PC-9 (cell line): ENCODE results near the gene CDH15. TPM values are rescaled to one million over a fixed set of nuclear protein-coding genes. Genes with fewer than 3 reads are reported as not detected.

Experiments
- BruUV-seq: library from RNA; stranded (reverse); fragments of 400-500 nt; replicated peaks from 2 replicates; lab custom pipeline; 2021; lab: Mats Ljungman, UMichigan
- CTCF ChIA-PET: fragments of 300-600 bp; sonication (Branson Sonifier 250); formaldehyde crosslinking; loops from one replicate; lab custom pipeline; 2022; ENCODE audit warnings: antibody characterized with exemption; lab: Charles Lee
- POLR2A ChIA-PET: fragments of 300-600 bp; sonication (Branson Sonifier 250); formaldehyde crosslinking; loops from one replicate; lab custom pipeline; 2022; ENCODE audit warnings: antibody characterized with exemption; ENCODE audit not compliant: unreplicated experiment; lab: Charles Lee
- DNase-seq, 2 experiments: peaks; one replicate each; pipeline versions ENCODE4 v3.0.0 to v3.0.0-alpha.2; 2015 to 2022; ENCODE audit warnings: mixed read lengths in 1 of 2
- H2AFZ ChIP-seq: fragments of 200-600 bp; sonication (generic); 2 replicates; pipeline ENCODE4 v1.8.1; 2017; ENCODE audit warnings: antibody characterized with exemption
- H3F3A ChIP-seq: fragments of 200-600 bp; sonication (generic); 2 replicates; pipeline ENCODE4 v1.8.1; 2017; ENCODE audit warnings: antibody characterized with exemption, mild to moderate bottlenecking, low read depth; ENCODE audit not compliant: insufficient read depth
- H3K27ac ChIP-seq: fragments of 200-600 bp; sonication (generic); 2 replicates; pipeline ENCODE4 v1.6.1; 2016; ENCODE audit warnings: mixed run types
- H3K27me3 ChIP-seq: fragments of 200-600 bp; sonication (generic); 2 replicates; pipeline ENCODE4 v1.6.1; 2016; ENCODE audit warnings: low read depth, mixed run types; ENCODE audit not compliant: insufficient read depth
- H3K36me3 ChIP-seq: fragments of 200-600 bp; sonication (generic); 2 replicates; pipeline ENCODE4 v1.6.1; 2016; ENCODE audit warnings: low read depth, mixed run types
- H3K4me1 ChIP-seq: fragments of 200-600 bp; sonication (generic); replicated peaks from 2 replicates; pipeline ENCODE4 v1.6.1; 2016; ENCODE audit warnings: mixed run types; ENCODE audit not compliant: insufficient read depth
- H3K4me2 ChIP-seq: fragments of 200-600 bp; sonication (generic); 2 replicates; pipeline ENCODE4 v1.6.1; 2017; ENCODE audit warnings: mixed run types
- H3K4me3 ChIP-seq: fragments of 200-600 bp; sonication (generic); 2 replicates; pipeline ENCODE4 v1.6.1; 2016; ENCODE audit warnings: mixed run types
- H3K79me2 ChIP-seq: fragments of 200-600 bp; sonication (generic); 2 replicates; pipeline ENCODE4 v1.6.1; 2017; ENCODE audit warnings: low read depth, mixed run types
- H3K9me2 ChIP-seq: fragments of 200-600 bp; sonication (generic); 2 replicates; pipeline ENCODE4 v1.8.1; 2017; ENCODE audit warnings: mild to moderate bottlenecking; ENCODE audit not compliant: insufficient read depth
- H3K9me3 ChIP-seq: fragments of 200-600 bp; sonication (generic); 2 replicates; pipeline ENCODE4 v1.8.1; 2016; ENCODE audit warnings: low read depth; ENCODE audit not compliant: insufficient read depth
- H4K20me1 ChIP-seq: fragments of 200-600 bp; sonication (generic); 2 replicates; pipeline ENCODE4 v1.8.1; 2017; ENCODE audit not compliant: insufficient read depth
- EZH2 ChIP-seq: fragments of 200-600 bp; sonication (generic); IDR thresholded peaks from 2 replicates; pipeline ENCODE4 v1.8.0; 2017; ENCODE audit warnings: antibody characterized with exemption, low read depth
- intact Hi-C: fragments of 100-400 bp; cut with micrococcal nuclease; formaldehyde crosslinking; loops from one replicate; pipeline ENCODE4 v1.10.0; 2022; ENCODE audit not compliant: unreplicated experiment
- total RNA-seq: library from RNA; stranded (reverse); gene quantifications from 2 replicates; pipeline ENCODE4 v1.2.3, GENCODE V29; 2021
- TF ChIP-seq, protein P1 (sequence below): fragments of 200-600 bp; sonication (generic); conservative IDR thresholded peaks from 2 replicates; pipeline ENCODE4 v1.6.1; 2017; ENCODE audit warnings: mixed run types, antibody characterized with exemption, mild to moderate bottlenecking, moderate library complexity

The CDH15 gene
- total RNA-seq, 1 experiment from 2014 or later, result not detected

DNA sequence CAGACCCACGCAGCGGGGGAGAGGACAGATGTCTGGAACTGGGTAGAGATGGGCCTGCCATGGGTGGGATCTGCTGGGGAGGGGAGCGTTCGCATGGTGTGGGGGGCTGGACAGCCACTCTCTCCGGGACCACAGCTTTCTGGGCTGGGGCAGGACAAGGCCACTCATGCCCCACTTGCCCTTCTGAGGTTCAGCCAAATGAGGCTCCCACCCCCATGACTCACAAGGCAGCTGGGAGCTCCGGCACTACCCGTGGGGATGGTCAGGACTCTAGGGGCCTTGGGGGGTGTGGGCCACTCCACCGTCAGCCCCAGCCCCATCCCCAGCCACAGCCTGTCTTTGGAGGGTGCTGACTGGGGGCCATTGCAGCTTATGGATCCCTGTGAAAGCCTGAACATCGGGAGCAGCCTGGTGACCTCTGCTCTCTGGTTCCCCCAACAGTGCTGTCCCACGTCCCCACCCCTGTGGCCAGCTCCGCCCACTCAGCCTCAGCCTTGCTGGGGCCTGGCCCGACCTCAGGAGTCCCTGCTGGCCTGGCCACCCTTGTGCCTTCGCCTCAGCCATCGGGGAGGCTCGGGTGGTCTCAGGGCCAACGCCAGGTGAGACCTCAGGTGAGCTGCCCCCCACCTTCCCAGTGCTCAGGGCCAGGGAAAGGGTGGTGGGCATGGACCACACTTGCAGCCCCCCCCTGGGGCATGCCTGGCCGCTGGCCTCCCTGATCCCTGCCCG is 4.7 kb upstream of the CDH15 start:
- H3K27ac ChIP-seq, result no peak overlapping the region
- 0 out of 2 replicates have a peak, but pooled peaks cover 3% of the 10 kb centered on the region for H3K27me3 ChIP-seq
- no peak overlapping the region for H3K4me3 ChIP-seq
- no TSS peak for BruUV-seq
- H3F3A ChIP-seq, result peaks cover 11% of the 10 kb centered on the region; the same call in 1 of the 2 replicates
- peak overlapping the region; percentile 46 for H3K4me2 ChIP-seq
- H4K20me1 ChIP-seq, result no peaks in the 10 kb centered on the region; the same call in 1 of the 2 replicates
- intact Hi-C loops, result loop anchor here (5.0 kb wide), 2 partner anchors 225 to 430 kb away; no protein-coding TSS in a partner anchor
- H3K9me2 ChIP-seq, result no peaks in the 10 kb centered on the region
- H3K4me1 ChIP-seq, result peaks cover 11% of the 10 kb centered on the region
- DNase-seq, result no peak
- ChIA-PET POLR2A (interaction anchor here (0.7 kb wide), 1 partner anchor 349 kb away, joined by 3 read pairs; no protein-coding TSS in a partner anchor), CTCF (interaction anchor here (0.5 to 1.7 kb wide), 6 partner anchors 224 to 1221 kb away, joined by 3 to 7 read pairs (median 3); no protein-coding TSS in a partner anchor)
- no peaks in the 10 kb centered on the region for H3K36me3 ChIP-seq
- no peaks in the 10 kb centered on the region for H3K9me3 ChIP-seq
- no peak overlapping the region for H2AFZ ChIP-seq
- TF ChIP-seq, protein P1, sequence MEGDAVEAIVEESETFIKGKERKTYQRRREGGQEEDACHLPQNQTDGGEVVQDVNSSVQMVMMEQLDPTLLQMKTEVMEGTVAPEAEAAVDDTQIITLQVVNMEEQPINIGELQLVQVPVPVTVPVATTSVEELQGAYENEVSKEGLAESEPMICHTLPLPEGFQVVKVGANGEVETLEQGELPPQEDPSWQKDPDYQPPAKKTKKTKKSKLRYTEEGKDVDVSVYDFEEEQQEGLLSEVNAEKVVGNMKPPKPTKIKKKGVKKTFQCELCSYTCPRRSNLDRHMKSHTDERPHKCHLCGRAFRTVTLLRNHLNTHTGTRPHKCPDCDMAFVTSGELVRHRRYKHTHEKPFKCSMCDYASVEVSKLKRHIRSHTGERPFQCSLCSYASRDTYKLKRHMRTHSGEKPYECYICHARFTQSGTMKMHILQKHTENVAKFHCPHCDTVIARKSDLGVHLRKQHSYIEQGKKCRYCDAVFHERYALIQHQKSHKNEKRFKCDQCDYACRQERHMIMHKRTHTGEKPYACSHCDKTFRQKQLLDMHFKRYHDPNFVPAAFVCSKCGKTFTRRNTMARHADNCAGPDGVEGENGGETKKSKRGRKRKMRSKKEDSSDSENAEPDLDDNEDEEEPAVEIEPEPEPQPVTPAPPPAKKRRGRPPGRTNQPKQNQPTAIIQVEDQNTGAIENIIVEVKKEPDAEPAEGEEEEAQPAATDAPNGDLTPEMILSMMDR, result no peak
- no peak for TF ChIP-seq EZH2
- no peaks in the 10 kb centered on the region for H3K79me2 ChIP-seq

DNA sequence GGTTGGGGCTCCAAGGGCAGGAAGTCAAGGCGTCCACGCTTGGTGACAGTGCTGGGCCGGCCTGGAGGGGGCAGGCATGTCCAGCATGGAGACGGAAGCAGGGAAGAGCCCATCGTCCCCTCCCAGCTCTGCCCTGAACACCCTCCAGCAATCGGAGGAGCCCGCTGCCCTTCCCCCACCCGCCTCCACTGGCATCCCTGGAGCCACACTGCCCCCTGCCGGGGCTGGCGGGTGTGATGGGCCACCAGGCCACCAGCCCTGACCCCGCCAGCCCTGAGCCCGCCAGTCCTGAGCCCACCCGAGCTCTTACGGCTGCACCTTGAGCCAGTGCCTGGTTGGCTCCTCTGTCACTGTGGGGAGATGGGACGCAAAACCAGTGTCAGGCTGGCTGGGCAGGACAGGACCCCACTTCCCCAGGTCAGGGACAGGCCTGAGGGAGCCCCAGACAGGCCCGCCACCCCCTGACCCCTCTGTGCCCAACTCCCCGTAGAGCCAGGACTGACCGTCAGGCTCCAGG is 4.1 kb upstream of the CDH15 start:
- Histone ChIP-seq H3K4me2 (peak overlapping the region; percentile 46), H3K79me2 (no peaks in the 10 kb centered on the region), H3K36me3 (no peaks in the 10 kb centered on the region), H3K4me3 (no peak overlapping the region), H3K9me3 (no peaks in the 10 kb centered on the region), H4K20me1 (no peaks in the 10 kb centered on the region; the same call in 1 of the 2 replicates), H3F3A (peaks cover 13% of the 10 kb centered on the region; the same call in 1 of the 2 replicates), H3K9me2 (no peaks in the 10 kb centered on the region), H2AFZ (no peak overlapping the region), H3K27ac (no peak overlapping the region), H3K4me1 (peaks cover 11% of the 10 kb centered on the region), H3K27me3 (peaks cover 5% of the 10 kb centered on the region; the same call in 1 of the 2 replicates)
- peak; percentile 63 to 94 for DNase-seq
- TF ChIP-seq, protein P1, result peak; percentile 87
- TF ChIP-seq EZH2, result no peak
- intact Hi-C loops, result loop anchor here (5.0 kb wide), 2 partner anchors 225 to 430 kb away; no protein-coding TSS in a partner anchor
- ChIA-PET CTCF (interaction anchor here (0.8 to 1.7 kb wide), 5 partner anchors 225 to 430 kb away, joined by 3 to 7 read pairs (median 3); no protein-coding TSS in a partner anchor), POLR2A (interaction anchor here (0.7 kb wide), 1 partner anchor 349 kb away, joined by 3 read pairs; no protein-coding TSS in a partner anchor)
- BruUV-seq, result no TSS peak

DNA sequence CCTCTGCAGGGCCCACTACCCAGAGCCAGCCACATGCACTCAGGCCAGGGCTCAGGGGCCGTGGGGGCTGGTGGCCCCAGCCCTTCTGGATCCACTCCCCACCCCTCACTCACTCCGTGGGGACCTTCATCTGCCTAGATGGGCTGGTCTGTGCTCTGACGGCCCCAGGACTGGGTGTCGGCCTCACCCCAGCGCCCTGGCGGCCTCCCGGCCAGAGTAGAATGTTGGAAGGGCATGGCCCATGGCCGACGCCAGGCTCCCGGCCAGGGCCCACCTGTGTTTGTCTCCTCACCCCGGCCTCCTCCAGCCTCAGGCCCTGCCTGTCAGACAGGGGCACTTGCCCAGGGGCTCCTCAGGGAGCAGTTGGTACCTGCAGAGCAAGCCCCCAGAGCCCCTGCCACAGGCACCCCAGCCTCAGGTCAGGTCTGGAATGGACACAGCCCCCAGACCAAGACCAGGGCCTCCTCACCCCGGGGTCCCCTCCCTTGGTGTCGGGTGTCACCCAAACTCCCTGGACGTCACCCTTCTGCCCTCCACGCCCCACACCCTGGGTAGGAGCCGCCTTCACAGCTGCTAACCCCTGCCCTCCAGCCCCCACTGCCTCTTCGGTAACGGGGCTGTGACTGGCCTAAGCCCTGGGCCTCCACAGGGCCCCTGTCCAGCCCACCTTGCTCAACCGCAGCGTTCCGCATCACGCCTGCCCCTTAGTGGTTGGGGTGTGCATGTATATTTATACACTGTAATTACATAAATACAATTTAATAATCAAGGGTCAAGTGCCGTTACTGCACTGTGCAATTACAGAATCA is 3.0 kb upstream of the CDH15 start:
- no peak overlapping the region for H3K4me2 ChIP-seq
- peaks cover 16% of the 10 kb centered on the region for H3K27me3 ChIP-seq
- no peaks in the 10 kb centered on the region for H3K79me2 ChIP-seq
- peaks cover 11% of the 10 kb centered on the region; the same call in 1 of the 2 replicates for H3F3A ChIP-seq
- no peak for DNase-seq
- ChIA-PET CTCF (no interaction called here), POLR2A (no interaction called here)
- no peak overlapping the region for H3K4me3 ChIP-seq
- no peak for TF ChIP-seq EZH2
- TF ChIP-seq, protein P1, result no peak
- H2AFZ ChIP-seq, result no peak overlapping the region
- no peaks in the 10 kb centered on the region for H3K9me2 ChIP-seq
- H4K20me1 ChIP-seq, result no peaks in the 10 kb centered on the region; the same call in 1 of the 2 replicates
- H3K4me1 ChIP-seq, result peaks cover 11% of the 10 kb centered on the region
- H3K36me3 ChIP-seq, result no peaks in the 10 kb centered on the region
- BruUV-seq, result no TSS peak
- intact Hi-C loops, result loop anchor here (5.0 kb wide), 2 partner anchors 226 to 431 kb away; no protein-coding TSS in a partner anchor
- H3K27ac ChIP-seq, result no peak overlapping the region
- no peaks in the 10 kb centered on the region for H3K9me3 ChIP-seq
